ENCODE data around the gene RGS17.

The RGS17 gene

DNA sequence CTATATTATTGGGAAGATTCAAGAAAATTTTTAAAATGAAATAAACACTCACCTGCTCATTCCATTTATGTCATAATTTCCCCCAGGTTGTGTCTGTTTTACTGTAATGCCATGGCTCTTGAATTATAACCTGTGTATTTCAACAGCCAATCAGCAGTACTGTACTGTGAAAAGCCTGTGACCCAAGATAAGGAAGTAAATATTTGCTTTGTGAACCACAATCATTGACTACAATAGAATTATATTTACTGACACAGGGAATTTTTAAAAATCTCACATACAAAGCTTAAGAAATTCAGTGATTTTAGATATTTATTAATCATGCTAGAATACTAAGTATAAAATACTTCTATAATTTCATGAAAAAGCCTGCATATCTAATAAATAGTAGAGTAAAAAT lies 6.0 kb downstream of the RGS17 start:
- Histone ChIP-seq H3K9me3 (ENCODE audit: control insufficient read depth, insufficient read depth, low read depth, low read length) (no peaks in the 10 kb centered on the region), H3K36me3 (ENCODE audit: control insufficient read depth in 2 of 2, insufficient read depth in 1 of 2, low read length in 2 of 2) (no peaks in the 10 kb centered on the region), H3K27ac (ENCODE audit: extremely low read depth, low read depth, low read length) (no peak overlapping the region), H3K4me1 (ENCODE audit: control insufficient read depth, insufficient read depth, low read length) (no peaks in the 10 kb centered on the region), H3K4me3 (ENCODE audit: low read depth, low read length) (no peak overlapping the region)
- ChIA-PET CTCF (interaction anchor here (0.6 kb wide), 2 partner anchors 1186 to 1851 kb away, joined by 3 to 4 read pairs; no protein-coding TSS in a partner anchor), POLR2A (no interaction called here)
- TF ChIP-seq, protein P1, sequence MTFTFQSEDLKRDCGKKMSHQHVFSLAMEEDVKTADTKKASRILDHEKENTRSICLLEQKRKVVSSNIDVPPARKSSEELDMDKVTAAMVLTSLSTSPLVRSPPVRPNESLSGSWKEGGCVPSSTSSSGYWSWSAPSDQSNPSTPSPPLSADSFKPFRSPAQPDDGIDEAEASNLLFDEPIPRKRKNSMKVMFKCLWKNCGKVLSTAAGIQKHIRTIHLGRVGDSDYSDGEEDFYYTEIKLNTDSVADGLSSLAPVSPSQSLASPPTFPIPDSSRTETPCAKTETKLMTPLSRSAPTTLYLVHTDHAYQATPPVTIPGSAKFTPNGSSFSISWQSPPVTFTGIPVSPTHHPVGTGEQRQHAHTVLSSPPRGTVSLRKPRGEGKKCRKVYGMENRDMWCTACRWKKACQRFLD (tag by site-specific recombination; IDR thresholded peaks at IDR 0.05) = no peak
- TF ChIP-seq FEZF1 (tag by site-specific recombination; IDR thresholded peaks at IDR 0.05) = no peak
- TF ChIP-seq SETDB1 (IDR thresholded peaks at IDR 0.05; ENCODE audit: insufficient read length, low read length) = no peak
- TF ChIP-seq ZBTB1 (tag by site-specific recombination; IDR thresholded peaks at IDR 0.05) = no peak

DNA sequence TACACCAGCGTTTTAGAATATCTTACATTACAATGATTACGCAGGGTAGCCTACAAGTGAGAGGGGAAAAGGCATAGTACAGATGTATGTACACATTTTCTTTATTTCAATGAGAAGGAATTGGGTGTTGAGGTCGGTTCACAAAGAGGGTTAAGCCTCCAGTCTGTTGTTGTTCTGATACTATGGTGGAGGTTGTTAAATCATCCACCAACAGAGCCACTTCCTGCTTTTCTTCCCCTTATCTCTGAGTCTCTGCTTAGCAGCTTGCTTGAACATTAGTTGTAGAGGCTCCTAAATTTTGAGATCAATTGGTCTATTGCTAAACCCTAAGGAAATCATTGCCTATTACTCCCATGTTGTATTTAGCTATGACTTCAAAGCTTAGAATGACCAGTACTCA lies 7.3 kb downstream of the RGS17 start:
- CTCF ChIA-PET = no interaction called here
- Histone ChIP-seq H3K4me3 (ENCODE audit: low read depth, low read length) (no peak overlapping the region), H3K27ac (ENCODE audit: extremely low read depth, low read depth, low read length) (no peak overlapping the region), H3K4me1 (ENCODE audit: control insufficient read depth, insufficient read depth, low read length) (no peaks in the 10 kb centered on the region), H3K36me3 (ENCODE audit: control insufficient read depth in 2 of 2, insufficient read depth in 1 of 2, low read length in 2 of 2) (no peaks in the 10 kb centered on the region), H3K9me3 (ENCODE audit: control insufficient read depth, insufficient read depth, low read depth, low read length) (no peaks in the 10 kb centered on the region)
- TF ChIP-seq ZNF121 (tag by site-specific recombination; IDR thresholded peaks at IDR 0.05) (no peak), ZNF221 (tag by site-specific recombination; IDR thresholded peaks at IDR 0.05; ENCODE audit: borderline replicate concordance) (no peak), ZNF169 (tag by site-specific recombination; IDR thresholded peaks at IDR 0.05) (no peak), ZNF777 (tag by site-specific recombination; IDR thresholded peaks at IDR 0.05; ENCODE audit: borderline replicate concordance) (no peak), ZNF768 (tag by site-specific recombination; IDR thresholded peaks at IDR 0.05) (no peak), GFI1B (tag by site-specific recombination; IDR thresholded peaks at IDR 0.05) (no peak), ZNF155 (tag by site-specific recombination; IDR thresholded peaks at IDR 0.05) (no peak), ZNF660 (tag by site-specific recombination; IDR thresholded peaks at IDR 0.05) (no peak), GLI4 (tag by site-specific recombination; IDR thresholded peaks at IDR 0.05) (no peak), ZNF248 (tag by site-specific recombination; IDR thresholded peaks at IDR 0.05) (no peak), ZNF670 (tag by site-specific recombination; IDR thresholded peaks at IDR 0.05; ENCODE audit: low read depth) (no peak), ZBTB17 (tag by site-specific recombination; IDR thresholded peaks at IDR 0.05) (no peak), ZNF335 (tag by site-specific recombination; conservative IDR thresholded peaks at IDR 0.05) (no peak), ZNF23 (tag by site-specific recombination; IDR thresholded peaks at IDR 0.05; ENCODE audit: borderline replicate concordance) (no peak), ZNF549 (tag by site-specific recombination; IDR thresholded peaks at IDR 0.05) (no peak)
- TF ChIP-seq, protein P2, sequence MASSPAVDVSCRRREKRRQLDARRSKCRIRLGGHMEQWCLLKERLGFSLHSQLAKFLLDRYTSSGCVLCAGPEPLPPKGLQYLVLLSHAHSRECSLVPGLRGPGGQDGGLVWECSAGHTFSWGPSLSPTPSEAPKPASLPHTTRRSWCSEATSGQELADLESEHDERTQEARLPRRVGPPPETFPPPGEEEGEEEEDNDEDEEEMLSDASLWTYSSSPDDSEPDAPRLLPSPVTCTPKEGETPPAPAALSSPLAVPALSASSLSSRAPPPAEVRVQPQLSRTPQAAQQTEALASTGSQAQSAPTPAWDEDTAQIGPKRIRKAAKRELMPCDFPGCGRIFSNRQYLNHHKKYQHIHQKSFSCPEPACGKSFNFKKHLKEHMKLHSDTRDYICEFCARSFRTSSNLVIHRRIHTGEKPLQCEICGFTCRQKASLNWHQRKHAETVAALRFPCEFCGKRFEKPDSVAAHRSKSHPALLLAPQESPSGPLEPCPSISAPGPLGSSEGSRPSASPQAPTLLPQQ (tag by site-specific recombination; IDR thresholded peaks at IDR 0.05) = no peak
- TF ChIP-seq, protein P3, sequence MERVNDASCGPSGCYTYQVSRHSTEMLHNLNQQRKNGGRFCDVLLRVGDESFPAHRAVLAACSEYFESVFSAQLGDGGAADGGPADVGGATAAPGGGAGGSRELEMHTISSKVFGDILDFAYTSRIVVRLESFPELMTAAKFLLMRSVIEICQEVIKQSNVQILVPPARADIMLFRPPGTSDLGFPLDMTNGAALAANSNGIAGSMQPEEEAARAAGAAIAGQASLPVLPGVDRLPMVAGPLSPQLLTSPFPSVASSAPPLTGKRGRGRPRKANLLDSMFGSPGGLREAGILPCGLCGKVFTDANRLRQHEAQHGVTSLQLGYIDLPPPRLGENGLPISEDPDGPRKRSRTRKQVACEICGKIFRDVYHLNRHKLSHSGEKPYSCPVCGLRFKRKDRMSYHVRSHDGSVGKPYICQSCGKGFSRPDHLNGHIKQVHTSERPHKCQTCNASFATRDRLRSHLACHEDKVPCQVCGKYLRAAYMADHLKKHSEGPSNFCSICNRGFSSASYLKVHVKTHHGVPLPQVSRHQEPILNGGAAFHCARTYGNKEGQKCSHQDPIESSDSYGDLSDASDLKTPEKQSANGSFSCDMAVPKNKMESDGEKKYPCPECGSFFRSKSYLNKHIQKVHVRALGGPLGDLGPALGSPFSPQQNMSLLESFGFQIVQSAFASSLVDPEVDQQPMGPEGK (tag by site-specific recombination; IDR thresholded peaks at IDR 0.05) = no peak
- TF ChIP-seq, protein P4, sequence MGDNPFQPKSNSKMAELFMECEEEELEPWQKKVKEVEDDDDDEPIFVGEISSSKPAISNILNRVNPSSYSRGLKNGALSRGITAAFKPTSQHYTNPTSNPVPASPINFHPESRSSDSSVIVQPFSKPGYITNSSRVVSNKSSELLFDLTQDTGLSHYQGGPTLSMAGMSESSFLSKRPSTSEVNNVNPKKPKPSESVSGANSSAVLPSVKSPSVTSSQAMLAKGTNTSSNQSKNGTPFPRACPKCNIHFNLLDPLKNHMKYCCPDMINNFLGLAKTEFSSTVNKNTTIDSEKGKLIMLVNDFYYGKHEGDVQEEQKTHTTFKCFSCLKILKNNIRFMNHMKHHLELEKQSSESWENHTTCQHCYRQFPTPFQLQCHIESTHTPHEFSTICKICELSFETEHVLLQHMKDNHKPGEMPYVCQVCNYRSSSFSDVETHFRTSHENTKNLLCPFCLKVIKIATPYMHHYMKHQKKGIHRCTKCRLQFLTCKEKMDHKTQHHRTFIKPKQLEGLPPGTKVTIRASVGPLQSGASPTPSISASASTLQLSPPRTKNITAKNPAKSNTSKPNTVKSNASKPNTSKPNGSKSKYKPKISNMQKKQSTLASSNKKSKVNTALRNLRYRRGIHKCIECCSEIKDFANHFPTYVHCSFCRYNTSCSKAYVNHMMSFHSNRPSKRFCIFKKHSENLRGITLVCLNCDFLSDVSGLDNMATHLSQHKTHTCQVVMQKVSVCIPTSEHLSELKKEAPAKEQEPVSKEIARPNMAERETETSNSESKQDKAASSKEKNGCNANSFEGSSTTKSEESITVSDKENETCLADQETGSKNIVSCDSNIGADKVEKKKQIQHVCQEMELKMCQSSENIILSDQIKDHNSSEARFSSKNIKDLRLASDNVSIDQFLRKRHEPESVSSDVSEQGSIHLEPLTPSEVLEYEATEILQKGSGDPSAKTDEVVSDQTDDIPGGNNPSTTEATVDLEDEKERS (tag by site-specific recombination; IDR thresholded peaks at IDR 0.05) = no peak
- TF ChIP-seq, protein P5, sequence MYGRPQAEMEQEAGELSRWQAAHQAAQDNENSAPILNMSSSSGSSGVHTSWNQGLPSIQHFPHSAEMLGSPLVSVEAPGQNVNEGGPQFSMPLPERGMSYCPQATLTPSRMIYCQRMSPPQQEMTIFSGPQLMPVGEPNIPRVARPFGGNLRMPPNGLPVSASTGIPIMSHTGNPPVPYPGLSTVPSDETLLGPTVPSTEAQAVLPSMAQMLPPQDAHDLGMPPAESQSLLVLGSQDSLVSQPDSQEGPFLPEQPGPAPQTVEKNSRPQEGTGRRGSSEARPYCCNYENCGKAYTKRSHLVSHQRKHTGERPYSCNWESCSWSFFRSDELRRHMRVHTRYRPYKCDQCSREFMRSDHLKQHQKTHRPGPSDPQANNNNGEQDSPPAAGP (tag by site-specific recombination; IDR thresholded peaks at IDR 0.05) = no peak
- POLR2A ChIA-PET = no interaction called here
